HepG2 (cell line): Measurements from ENCODE around the gene XPNPEP3. TPM values are rescaled to one million over a fixed set of nuclear protein-coding genes. Genes with fewer than 3 reads are reported as not detected.

Experiments
- BRF2 ChIP-seq: sonication (generic); formaldehyde crosslinking; IDR thresholded peaks from 2 replicates; pipeline ENCODE4 v1.8.1; 2022; ENCODE audit warnings: mild to moderate bottlenecking, missing genetic modification reagents
- GRHL1 ChIP-seq: sonication (generic); formaldehyde crosslinking; conservative IDR thresholded peaks from 2 replicates; pipeline ENCODE4 v1.8.0; 2022; ENCODE audit warnings: missing genetic modification reagents
- MEIS2 ChIP-seq: sonication (generic); formaldehyde crosslinking; IDR thresholded peaks from 2 replicates; pipeline ENCODE4 v1.9.0; 2021; ENCODE audit warnings: mild to moderate bottlenecking, missing genetic modification reagents
- NAIF1 ChIP-seq: sonication (generic); formaldehyde crosslinking; IDR thresholded peaks from 2 replicates; pipeline ENCODE4 v1.5.0; 2020; ENCODE audit warnings: mild to moderate bottlenecking, missing genetic modification reagents, borderline replicate concordance
- NR2C2 ChIP-seq: sonication (generic); formaldehyde crosslinking; IDR thresholded peaks from 2 replicates; pipeline ENCODE4 v1.4.0; 2020; ENCODE audit warnings: missing genetic modification reagents, mild to moderate bottlenecking, moderate library complexity, borderline replicate concordance
- SATB2 ChIP-seq: sonication (generic); formaldehyde crosslinking; IDR thresholded peaks from 2 replicates; pipeline ENCODE4 v1.5.0; 2020; ENCODE audit warnings: missing genetic modification reagents
- TSC22D2 ChIP-seq: sonication (generic); formaldehyde crosslinking; IDR thresholded peaks from 2 replicates; pipeline ENCODE4 v1.5.1; 2020; ENCODE audit warnings: missing genetic modification reagents, mild to moderate bottlenecking, borderline replicate concordance
- ZHX2 ChIP-seq, 2 experiments: sonication (generic) in 1 of 2; formaldehyde crosslinking in 1 of 2; IDR thresholded peaks; 2 replicates each; pipeline versions ENCODE4 v1.6.1 to v1.9.0; 2014 to 2022; ENCODE audit warnings: antibody characterized with exemption in 1 of 2, borderline replicate concordance in 1 of 2, inconsistent platforms in 1 of 2, low read depth in 1 of 2, missing genetic modification reagents in 1 of 2
- ZNF180 ChIP-seq: sonication (generic); formaldehyde crosslinking; IDR thresholded peaks from 2 replicates; pipeline ENCODE4 v1.4.0; 2020; ENCODE audit warnings: low read depth, missing genetic modification reagents, borderline replicate concordance
- polyA plus RNA-seq, 8 experiments: library from polyadenylated mRNA; depleted of rRNA in 3 of 8; stranded (reverse) in 7 of 8; unstranded in 1 of 8; fragments of >200 nt; fragmentation: Illumina TruSeq in 4 of 8; extraction: Trizol in 4 of 8; gene quantifications; 2 replicates each; pipeline versions ENCODE4 v1.2.1 to v1.2.3, GENCODE V29; 2011 to 2016; ENCODE audit warnings: low read depth in 4 of 8, missing spikeins in 1 of 8, mixed read lengths in 1 of 8; ENCODE audit not compliant: insufficient read depth in 1 of 8
- total RNA-seq, 5 experiments: library from RNA; depleted of rRNA; stranded (reverse); fragments of >200 nt; fragmentation: Illumina TruSeq; extraction: Trizol; gene quantifications; 2 replicates each; pipeline ENCODE4 v1.2.3, GENCODE V29; 2016; ENCODE audit warnings: low read depth in 1 of 5
- TF ChIP-seq, protein P1 (sequence below): sonication (generic); formaldehyde crosslinking; IDR thresholded peaks from 2 replicates; pipeline ENCODE4 v1.4.0; 2020; ENCODE audit warnings: missing genetic modification reagents
- TF ChIP-seq, protein P2 (sequence below): sonication (generic); formaldehyde crosslinking; IDR thresholded peaks from 2 replicates; pipeline ENCODE4 v1.5.1; 2020; ENCODE audit warnings: mild to moderate bottlenecking, missing genetic modification reagents, moderate library complexity

XPNPEP3 gene
- total and polyA plus RNA-seq, 2 of the 13 experiments (the other 11 are each of a cell fraction or from before 2014, with no cell fraction given) = 10.3 to 14.0 TPM

DNA sequence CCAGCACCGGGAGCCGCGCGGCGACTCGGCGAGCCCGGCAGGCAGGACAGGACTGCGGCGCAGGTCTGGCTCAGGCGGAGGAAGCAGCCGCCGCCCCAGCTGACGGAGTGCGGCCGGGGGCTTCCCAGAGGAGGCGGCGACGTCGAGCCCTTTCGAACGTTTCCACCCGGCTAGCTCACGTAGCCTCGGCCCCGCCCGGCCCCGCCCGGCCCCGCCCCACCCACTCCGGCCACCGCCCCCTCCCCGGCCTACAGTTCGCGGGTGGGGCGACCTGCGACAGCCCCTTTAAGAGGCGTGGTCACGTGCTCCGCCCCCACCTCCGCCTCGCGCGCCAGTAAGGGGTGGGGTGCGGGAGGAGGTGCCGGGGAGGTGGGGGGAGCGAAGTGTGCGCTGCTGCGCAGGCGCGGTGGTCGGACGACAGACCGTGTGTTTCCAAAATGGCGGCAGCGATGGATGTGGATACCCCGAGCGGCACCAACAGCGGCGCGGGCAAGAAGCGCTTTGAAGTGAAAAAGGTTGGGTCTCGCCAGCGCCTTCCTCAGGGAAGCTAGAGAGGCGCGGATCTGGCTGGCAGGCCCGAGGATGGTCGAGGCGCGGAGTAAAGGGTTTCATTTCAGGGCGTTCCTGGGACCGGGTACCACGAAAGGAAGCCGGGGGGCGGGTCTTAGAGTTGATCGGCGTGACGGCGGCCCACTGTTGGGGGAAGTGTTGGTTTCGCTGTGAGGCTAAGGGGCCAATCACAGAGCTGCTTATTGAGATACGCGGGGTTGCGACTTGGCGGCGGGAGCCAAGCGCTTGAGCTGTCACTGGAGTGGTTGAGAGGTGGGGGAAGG lies 94.2 kb downstream of the XPNPEP3 start, which contains the start of gene RBX1 (continued):
- TF ChIP-seq, protein P1, sequence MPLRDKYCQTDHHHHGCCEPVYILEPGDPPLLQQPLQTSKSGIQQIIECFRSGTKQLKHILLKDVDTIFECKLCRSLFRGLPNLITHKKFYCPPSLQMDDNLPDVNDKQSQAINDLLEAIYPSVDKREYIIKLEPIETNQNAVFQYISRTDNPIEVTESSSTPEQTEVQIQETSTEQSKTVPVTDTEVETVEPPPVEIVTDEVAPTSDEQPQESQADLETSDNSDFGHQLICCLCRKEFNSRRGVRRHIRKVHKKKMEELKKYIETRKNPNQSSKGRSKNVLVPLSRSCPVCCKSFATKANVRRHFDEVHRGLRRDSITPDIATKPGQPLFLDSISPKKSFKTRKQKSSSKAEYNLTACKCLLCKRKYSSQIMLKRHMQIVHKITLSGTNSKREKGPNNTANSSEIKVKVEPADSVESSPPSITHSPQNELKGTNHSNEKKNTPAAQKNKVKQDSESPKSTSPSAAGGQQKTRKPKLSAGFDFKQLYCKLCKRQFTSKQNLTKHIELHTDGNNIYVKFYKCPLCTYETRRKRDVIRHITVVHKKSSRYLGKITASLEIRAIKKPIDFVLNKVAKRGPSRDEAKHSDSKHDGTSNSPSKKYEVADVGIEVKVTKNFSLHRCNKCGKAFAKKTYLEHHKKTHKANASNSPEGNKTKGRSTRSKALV (CRISPR knock-in tag) = peak; percentile 67; the same call in 1 of the 2 replicates
- TF ChIP-seq GRHL1 (CRISPR knock-in tag) (no peak), NR2C2 (CRISPR knock-in tag) (peak; percentile 77), ZHX2 (IDR thresholded peaks at IDR 0.05; ENCODE audit: low read depth) (peak; percentile 51; the same call in 1 of the 2 replicates), ZHX2 (CRISPR knock-in tag; IDR thresholded peaks at IDR 0.05; ENCODE audit: borderline replicate concordance) (no peak), SATB2 (0 out of 2 replicates have a peak, but pooled peaks have one; percentile 58), ZNF180 (CRISPR knock-in tag) (no peak), NAIF1 (CRISPR knock-in tag) (peak; percentile 71; the same call in 1 of the 2 replicates), TSC22D2 (no peak), MEIS2 (CRISPR knock-in tag) (peak; percentile 77; the same call in 1 of the 2 replicates), BRF2 (CRISPR knock-in tag) (no peak)
- TF ChIP-seq, protein P2, sequence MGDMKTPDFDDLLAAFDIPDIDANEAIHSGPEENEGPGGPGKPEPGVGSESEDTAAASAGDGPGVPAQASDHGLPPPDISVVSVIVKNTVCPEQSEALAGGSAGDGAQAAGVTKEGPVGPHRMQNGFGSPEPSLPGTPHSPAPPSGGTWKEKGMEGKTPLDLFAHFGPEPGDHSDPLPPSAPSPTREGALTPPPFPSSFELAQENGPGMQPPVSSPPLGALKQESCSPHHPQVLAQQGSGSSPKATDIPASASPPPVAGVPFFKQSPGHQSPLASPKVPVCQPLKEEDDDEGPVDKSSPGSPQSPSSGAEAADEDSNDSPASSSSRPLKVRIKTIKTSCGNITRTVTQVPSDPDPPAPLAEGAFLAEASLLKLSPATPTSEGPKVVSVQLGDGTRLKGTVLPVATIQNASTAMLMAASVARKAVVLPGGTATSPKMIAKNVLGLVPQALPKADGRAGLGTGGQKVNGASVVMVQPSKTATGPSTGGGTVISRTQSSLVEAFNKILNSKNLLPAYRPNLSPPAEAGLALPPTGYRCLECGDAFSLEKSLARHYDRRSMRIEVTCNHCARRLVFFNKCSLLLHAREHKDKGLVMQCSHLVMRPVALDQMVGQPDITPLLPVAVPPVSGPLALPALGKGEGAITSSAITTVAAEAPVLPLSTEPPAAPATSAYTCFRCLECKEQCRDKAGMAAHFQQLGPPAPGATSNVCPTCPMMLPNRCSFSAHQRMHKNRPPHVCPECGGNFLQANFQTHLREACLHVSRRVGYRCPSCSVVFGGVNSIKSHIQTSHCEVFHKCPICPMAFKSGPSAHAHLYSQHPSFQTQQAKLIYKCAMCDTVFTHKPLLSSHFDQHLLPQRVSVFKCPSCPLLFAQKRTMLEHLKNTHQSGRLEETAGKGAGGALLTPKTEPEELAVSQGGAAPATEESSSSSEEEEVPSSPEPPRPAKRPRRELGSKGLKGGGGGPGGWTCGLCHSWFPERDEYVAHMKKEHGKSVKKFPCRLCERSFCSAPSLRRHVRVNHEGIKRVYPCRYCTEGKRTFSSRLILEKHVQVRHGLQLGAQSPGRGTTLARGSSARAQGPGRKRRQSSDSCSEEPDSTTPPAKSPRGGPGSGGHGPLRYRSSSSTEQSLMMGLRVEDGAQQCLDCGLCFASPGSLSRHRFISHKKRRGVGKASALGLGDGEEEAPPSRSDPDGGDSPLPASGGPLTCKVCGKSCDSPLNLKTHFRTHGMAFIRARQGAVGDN (CRISPR knock-in tag) = peak; percentile 80
